ENCODE measurements around the gene DRICH1. TPM values are rescaled to one million over a fixed set of nuclear protein-coding genes. Genes with fewer than 3 reads are reported as not detected.
A peak's percentile ranks its signal among the peaks of the same experiment; 100 is the strongest.
"Not testable (repeated sequence)": the region's sequence is repeated elsewhere in the genome, so short reads cannot be mapped to it uniquely, and the experiment has no call there.

DRICH1 gene
- polyA plus RNA-seq, 4 donors = 0.59 to 7.1 (median 2.5) TPM

GRCh38 chr22:23652286-23652685 is 20.2 kb upstream of the DRICH1 start:
- DNase-seq (ENCODE audit: low read depth in 4 of 4, low spot score in 2 of 4) = no peak

- DNase-seq (ENCODE audit: low read depth in 4 of 4, low spot score in 2 of 4) = no peak
These were observed 19.6 kb upstream of the DRICH1 start for GRCh38 chr22:23651676-23652075.

GRCh38 chr22:23649071-23649501 is 17.0 kb upstream of the DRICH1 start:
- DNase-seq (ENCODE audit: low read depth in 4 of 4, low spot score in 2 of 4) = no peak

GRCh38 chr22:23646526-23646925 is 14.4 kb upstream of the DRICH1 start:
- not testable (repeated sequence) for DNase-seq (ENCODE audit: low read depth in 4 of 4, low spot score in 2 of 4)

GRCh38 chr22:23640206-23640605 is 8.1 kb upstream of the DRICH1 start:
- DNase-seq (ENCODE audit: low read depth in 4 of 4, low spot score in 2 of 4) = not testable (repeated sequence)

- DNase-seq (ENCODE audit: low read depth in 4 of 4, low spot score in 2 of 4) = no peak
These were observed 7.5 kb upstream of the DRICH1 start for GRCh38 chr22:23639661-23640060.

GRCh38 chr22:23638611-23639010 is 6.5 kb upstream of the DRICH1 start:
- DNase-seq (ENCODE audit: low read depth in 4 of 4, low spot score in 2 of 4) = no peak

GRCh38 chr22:23635291-23635690 is 3.2 kb upstream of the DRICH1 start:
- not testable (repeated sequence) for DNase-seq (ENCODE audit: low read depth in 4 of 4, low spot score in 2 of 4)

GRCh38 chr22:23628056-23628743 is 3.9 kb downstream of the DRICH1 start:
- DNase-seq (ENCODE audit: low read depth in 4 of 4, low spot score in 2 of 4) = not testable (repeated sequence)

GRCh38 chr22:23627401-23628055 is 4.6 kb downstream of the DRICH1 start:
- DNase-seq (ENCODE audit: low read depth in 4 of 4, low spot score in 2 of 4) = not testable (repeated sequence)

- no peak for DNase-seq (ENCODE audit: low read depth in 4 of 4, low spot score in 2 of 4)
These were observed 5.7 kb downstream of the DRICH1 start for GRCh38 chr22:23626286-23626975.

- DNase-seq (ENCODE audit: low read depth in 4 of 4, low spot score in 2 of 4) = no peak
These were observed 9.5 kb downstream of the DRICH1 start for GRCh38 chr22:23622634-23623033.

- not testable (repeated sequence) for DNase-seq (ENCODE audit: low read depth in 4 of 4, low spot score in 2 of 4)
These were observed 10.2 kb downstream of the DRICH1 start for GRCh38 chr22:23621916-23622315.

- no peak for DNase-seq (ENCODE audit: low read depth in 4 of 4, low spot score in 2 of 4)
These were observed 10.9 kb downstream of the DRICH1 start for GRCh38 chr22:23621082-23621780.

- no peak for DNase-seq (ENCODE audit: low read depth in 4 of 4, low spot score in 2 of 4)
These were observed 18.7 kb downstream of the DRICH1 start for GRCh38 chr22:23613193-23613972.

GRCh38 chr22:23609983-23610781 is 21.9 kb downstream of the DRICH1 start:
- DNase-seq (ENCODE audit: low read depth in 4 of 4, low spot score in 2 of 4) = no peak

- DNase-seq (ENCODE audit: low read depth in 4 of 4, low spot score in 2 of 4) = peak in 1 of 4 donors; percentile 1
These were observed 23.5 kb downstream of the DRICH1 start for GRCh38 chr22:23608583-23608982.

GRCh38 chr22:23606204-23607131 is 25.7 kb downstream of the DRICH1 start:
- no peak for DNase-seq (ENCODE audit: low read depth in 4 of 4, low spot score in 2 of 4)
